Cardiac fibroblast (primary cell): ENCODE data around the gene LGALS13.

Experiments
- DNase-seq, 2 donors: peaks; one replicate each; pipeline versions ENCODE4 v3.0.0 to v3.0.0-alpha.2; 2010; ENCODE audit warnings: low read depth in 2 of 2
- H3K4me3 ChIP-seq, 2 donors: replicated peaks in 1 of 2; 1 replicate in 1 of 2; 2 replicates in 1 of 2; pipeline ENCODE4 v1.5.1; 2011; ENCODE audit warnings: low read depth in 2 of 2, low read length in 2 of 2, mild to moderate bottlenecking in 2 of 2, moderate library complexity in 1 of 2
- CTCF ChIP-seq: IDR thresholded peaks from one replicate; pipeline ENCODE4 v1.5.1; 2011; ENCODE audit warnings: low read depth, mild to moderate bottlenecking, low read length, inconsistent platforms

The LGALS13 gene

GRCh38 chr19:39587496-39587895 lies 14.8 kb upstream of the LGALS13 start:
- no peak for TF ChIP-seq CTCF
- no peak overlapping the region for H3K4me3 ChIP-seq
- DNase-seq = no peak

GRCh38 chr19:39588066-39588465 lies 14.3 kb upstream of the LGALS13 start:
- no peak for DNase-seq
- no peak for TF ChIP-seq CTCF

GRCh38 chr19:39590265-39590664 lies 12.1 kb upstream of the LGALS13 start:
- DNase-seq = peak; percentile 3 to 14
- TF ChIP-seq CTCF = no peak
- H3K4me3 ChIP-seq = no peak overlapping the region

More at GRCh38 chr19:39588066-39588465, 14.3 kb upstream of the LGALS13 start:
- no peak overlapping the region for H3K4me3 ChIP-seq

- DNase-seq = no peak
- H3K4me3 ChIP-seq = no peak overlapping the region
- no peak for TF ChIP-seq CTCF
Observed at GRCh38 chr19:39592381-39592780, 9.9 kb upstream of the LGALS13 start.

- H3K4me3 ChIP-seq = no peak overlapping the region
- no peak for TF ChIP-seq CTCF
- DNase-seq = no peak
Observed at GRCh38 chr19:39595950-39596349, 6.4 kb upstream of the LGALS13 start.

GRCh38 chr19:39596911-39597310 lies 5.4 kb upstream of the LGALS13 start:
- TF ChIP-seq CTCF = no peak
- H3K4me3 ChIP-seq = no peak overlapping the region
- DNase-seq = no peak

- TF ChIP-seq CTCF = no peak
- peak; percentile 17 to 50 for DNase-seq
- no peak overlapping the region for H3K4me3 ChIP-seq
Observed at GRCh38 chr19:39599116-39599515, 3.2 kb upstream of the LGALS13 start.
